GM18517 (cell line): ENCODE measurements around the gene PDZD8.
"Not testable (repeated sequence)": the region's sequence is repeated elsewhere in the genome, so short reads cannot be mapped to it uniquely, and the experiment has no call there.

Experiments
- ATAC-seq: cut with Tn5 transposase; IDR thresholded peaks from one replicate; pipeline ENCODE4 v1.9.1; 2021; ENCODE audit warnings: mild to moderate bottlenecking, moderate library complexity; ENCODE audit not compliant: unreplicated experiment

The PDZD8 gene

DNA sequence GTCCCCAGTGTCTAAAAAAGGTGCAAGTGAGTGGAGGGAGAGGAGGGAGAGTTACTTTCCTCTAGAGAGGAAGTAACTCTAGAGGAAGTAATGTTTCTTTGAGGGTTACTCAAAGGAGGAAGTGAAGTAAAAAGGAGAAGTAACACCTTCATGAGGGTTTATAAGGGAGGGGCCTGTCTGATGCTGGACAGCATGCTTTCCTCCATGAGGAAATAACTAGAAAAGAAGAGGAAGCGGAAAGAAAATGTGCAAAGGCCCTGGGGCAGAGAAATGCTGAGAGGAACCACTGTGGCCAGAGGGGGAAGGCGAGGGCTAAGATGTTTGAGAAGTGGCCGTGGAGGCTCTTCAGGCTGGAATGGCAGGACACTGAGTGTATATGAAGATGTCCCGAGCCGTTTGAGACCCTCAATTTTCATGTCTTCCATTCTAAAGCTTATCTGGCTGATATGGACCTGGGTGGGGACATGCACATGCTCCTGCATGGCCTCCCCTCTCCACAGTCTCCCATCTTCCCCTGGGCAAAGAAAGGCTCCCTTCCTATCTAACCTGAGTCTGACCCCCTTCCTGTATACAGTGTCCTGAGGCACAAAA is 137.7 kb downstream of the PDZD8 start:
- ATAC-seq, result no peak

DNA sequence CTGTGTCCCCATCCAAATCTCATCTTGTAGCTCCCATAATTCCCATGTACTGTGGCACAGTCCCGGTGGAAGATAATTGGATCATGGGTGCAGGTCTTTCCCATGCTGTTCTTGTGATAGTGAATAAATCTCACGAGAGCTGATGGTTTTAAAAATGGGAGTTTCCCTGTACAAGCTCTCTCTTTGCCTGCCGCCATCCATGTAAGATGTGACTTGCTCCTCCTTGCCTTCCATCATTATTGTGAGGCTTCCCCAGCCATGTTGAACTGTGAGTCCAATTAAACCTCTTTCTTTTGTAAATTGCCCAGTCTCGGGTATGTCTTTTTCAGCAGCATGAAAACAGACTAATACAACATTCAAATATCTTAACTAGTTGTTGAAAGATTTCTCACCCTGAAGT is 145.1 kb downstream of the PDZD8 start:
- ATAC-seq, result not testable (repeated sequence)

DNA sequence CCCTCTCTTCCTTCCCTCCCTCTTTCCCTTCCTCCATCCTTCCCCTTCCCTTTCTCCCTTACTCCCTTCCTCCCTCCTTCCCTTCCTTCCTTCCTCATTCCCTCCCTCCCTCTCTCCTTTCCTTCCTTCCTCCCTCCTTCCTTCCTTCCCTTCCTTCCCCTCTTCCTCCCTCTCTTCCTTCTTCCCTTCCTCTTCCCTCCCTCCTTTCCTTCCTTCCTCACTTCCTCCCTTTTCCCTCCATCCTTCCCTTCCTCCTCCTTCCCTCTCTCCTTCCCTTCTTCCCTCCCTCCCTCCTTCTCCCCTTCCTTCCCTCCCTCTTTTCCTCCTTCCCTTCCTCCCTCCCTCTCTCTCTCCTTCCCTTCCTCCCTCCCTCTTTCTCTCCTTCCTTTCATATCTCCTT is 147.0 kb downstream of the PDZD8 start:
- ATAC-seq, result no peak
